COLO829 (cell line): Measurements from ENCODE around the gene IPO11.

Experiments
- DNase-seq: peaks from one replicate; pipeline ENCODE4 v3.0.0; 2012; ENCODE audit warnings: low spot score

The IPO11 gene

DNA sequence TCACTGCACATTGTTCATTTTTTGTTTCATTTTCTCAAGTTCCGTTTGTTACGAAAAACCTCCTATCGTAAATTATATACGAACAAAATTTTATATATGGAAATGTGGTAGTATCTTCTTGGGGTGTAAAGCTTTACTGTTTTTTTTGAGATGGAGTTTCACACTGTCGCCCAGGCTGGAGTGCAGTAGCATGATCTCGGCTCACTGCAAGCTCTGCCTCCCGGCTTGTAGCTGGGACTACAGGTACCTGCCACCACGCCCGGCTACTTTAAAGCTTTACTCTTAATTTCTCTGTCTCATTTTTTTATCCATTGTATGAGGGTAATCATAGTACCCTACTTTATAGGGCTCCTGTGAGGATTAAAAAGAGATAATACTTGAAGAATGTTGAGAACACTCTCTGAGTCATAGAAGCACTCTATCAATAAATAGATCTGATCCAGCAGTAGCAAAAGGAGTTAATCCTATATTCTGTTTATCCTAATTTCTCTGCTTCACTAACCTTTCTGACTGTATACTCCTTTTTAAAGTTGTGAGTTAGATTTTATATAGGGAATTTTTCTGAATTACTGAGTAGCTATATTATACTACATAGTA is 160.5 kb downstream of the IPO11 start:
- no peak for DNase-seq

DNA sequence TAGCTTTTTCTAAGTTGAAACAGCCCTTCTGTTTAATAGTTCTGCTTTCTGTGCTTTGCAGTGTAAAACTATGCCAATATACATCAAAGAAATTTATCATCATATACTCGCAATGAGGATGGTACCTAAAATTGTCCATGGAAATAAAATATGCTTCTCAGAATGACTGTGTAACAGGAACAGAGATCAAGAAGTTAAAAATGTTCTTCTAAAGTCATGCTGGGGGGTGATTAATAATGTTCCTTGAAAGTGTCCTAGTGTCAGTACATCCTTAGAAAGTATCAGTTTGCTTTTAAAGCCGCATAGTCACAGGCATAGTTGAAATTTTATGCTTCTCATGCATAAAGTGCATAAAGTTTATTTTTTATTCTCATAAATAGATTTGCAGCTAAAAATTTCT is 162.0 kb downstream of the IPO11 start:
- DNase-seq: no peak

DNA sequence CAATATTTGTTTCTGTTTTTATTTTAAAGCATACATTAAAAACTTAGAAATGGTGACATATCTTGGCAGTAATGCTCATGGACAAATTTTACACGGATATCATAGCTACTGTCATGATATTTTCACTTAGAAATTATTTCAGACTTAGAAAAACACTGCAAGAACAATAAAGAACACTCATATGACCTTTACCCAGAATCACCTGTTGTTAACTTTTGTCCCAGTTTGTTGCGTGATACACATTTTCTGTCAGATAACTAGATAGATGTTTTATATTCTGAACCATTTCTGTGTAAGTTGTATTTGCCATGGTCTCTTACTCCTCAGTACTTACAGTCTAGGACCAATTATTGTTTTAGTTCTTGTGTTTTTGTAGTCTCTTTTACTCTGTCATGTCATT is 162.5 kb downstream of the IPO11 start:
- DNase-seq: no peak

DNA sequence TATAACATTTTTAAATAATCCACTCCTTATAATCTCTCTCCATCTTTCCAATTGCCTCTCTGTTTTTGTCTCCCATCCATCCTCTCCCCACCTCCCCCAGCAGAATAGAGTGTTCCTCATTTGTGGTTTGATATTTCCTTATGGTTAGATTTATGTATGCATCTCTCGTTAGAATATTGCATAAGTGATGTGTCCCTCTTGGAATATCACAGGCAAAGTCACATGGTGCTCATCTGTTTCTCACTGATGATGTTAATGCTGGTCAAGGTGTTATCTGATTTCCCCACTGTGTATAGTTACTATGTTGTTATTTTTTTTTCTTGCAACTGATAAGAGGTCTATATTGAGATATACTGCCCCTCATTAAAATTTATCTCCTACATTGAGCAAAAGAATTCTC is 162.9 kb downstream of the IPO11 start:
- DNase-seq: no peak

DNA sequence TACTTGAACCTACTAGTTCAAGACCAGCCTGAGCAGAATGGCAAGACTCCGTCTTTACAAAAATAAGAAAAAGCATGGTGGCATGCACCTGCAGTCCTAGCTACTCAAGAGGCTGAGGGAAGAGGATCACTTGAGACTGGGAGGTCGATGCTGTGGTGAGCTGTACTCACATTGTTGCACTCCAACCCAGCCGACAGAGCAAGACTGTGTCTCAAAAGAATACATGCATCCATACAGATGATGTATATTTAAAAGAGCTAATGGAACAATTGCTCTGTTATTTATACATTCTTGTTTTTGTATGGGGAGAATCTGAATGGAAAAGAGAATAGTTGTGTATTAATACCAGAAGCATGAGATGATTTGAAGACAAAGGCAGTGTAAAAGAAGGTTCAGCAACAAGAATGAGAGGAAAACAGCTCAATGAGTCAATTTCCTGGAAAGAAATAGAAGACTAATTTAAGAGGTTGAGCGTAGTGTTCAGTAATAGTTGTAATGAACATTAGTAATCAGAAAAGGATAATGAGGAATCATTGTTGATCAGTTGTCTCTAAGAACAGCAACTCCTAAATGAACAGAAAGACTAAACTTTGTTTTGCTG is 164.1 kb downstream of the IPO11 start:
- DNase-seq: no peak

DNA sequence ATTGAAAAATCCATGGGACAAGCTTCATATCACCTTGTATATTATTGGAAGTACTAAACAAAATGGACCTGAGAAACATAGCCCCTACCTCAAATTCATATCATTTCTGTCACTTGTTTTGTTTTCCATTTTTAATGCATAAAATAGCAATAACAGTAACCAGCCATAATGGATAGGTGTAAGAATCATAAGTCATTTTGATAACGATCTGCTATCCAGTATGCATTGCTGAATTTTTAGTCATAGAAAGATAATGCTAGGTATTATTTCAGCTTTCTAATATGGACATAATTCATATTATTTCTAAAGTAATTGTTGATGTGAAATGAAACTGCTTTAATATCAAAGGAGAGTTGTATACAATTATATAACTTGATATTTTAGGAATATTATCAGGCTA is 164.9 kb downstream of the IPO11 start:
- DNase-seq: no peak

DNA sequence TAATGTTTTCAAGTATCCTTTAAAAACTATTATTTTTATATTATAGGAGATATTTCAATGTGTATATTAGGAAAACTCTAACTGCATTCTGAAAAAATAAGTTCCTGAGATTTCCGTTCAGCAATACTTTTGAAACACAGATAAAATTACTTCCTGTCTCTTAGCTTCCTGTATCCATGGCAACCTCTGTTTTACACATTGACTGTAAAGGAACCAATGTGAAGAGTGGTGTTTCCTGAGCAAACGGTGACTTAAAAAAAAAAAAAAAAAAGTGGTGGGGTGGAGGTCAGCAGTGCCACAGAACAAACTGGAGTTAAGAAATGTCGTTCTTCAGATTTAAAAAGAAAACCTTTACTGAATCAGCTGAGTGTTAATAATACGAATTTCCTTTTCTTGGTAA is 166.0 kb downstream of the IPO11 start, which contains the start of gene LRRC70:
LRRC70 (plus strand) TSS at position 280 of the 400 bp plus-strand sequence. CDS start 620 bp downstream, outside the sequence.
- peak; percentile 6 for DNase-seq

DNA sequence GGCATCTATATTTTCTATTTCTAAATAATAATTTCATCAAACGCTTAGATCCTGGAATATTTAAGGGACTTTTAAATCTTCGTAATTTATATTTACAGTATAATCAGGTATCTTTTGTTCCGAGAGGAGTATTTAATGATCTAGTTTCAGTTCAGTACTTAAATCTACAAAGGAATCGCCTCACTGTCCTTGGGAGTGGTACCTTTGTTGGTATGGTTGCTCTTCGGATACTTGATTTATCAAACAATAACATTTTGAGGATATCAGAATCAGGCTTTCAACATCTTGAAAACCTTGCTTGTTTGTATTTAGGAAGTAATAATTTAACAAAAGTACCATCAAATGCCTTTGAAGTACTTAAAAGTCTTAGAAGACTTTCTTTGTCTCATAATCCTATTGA is 167.2 kb downstream of the IPO11 start:
- no peak for DNase-seq

DNA sequence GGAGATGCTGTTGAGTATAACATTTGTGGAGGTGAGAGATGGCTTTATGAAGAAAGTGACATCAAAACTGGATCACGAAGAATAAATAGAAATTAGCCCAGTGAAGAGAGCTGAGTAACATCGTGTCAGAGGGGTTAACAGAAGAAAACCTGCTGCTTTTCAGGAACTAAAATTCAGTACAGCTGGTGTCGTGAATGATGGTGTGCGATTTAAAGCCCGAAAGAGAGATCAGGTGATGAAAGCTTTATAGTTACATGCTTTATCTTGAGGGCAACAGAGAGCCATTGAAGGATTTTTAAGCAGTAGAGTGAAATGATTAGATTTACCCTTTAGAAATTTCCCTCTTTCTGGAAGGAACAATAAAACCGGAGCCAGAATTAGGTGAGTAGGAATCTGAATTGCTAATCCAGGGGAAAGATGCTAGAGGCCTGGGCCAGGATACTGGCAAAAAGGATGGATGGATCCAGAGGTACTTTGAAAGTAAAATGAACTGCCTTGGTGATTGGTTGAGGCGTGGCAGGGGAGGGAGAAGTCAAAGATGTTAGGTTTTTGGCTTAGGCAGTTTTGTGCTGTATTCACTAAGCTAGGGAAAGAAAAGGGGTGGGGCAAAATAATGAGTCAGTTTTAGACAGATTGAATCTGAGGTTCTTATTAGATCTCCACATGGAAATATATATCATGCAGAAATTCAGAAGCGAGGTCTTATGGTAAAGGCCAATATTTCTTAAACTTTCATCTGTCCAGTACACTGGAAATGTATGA is 169.5 kb downstream of the IPO11 start:
- no peak for DNase-seq

DNA sequence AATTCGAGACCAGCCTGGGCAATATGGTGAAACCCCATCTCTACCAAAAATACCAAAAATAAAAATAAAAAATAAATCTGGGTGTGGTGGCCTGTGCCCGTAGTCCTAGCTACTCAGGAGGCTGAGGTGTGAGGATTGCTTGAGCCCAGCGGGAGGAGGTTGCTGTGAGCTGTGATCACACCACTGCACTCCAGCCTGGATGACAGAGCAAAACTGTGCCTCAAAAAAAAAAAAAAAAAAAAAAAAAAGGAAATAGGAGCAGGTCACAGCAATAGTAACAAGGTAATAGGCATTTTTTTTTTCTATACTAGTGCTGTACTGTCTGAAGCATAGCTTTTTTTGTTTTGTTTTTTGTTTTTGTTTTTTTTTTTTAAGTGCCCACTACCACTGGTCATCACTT is 171.8 kb downstream of the IPO11 start:
- DNase-seq: no peak

DNA sequence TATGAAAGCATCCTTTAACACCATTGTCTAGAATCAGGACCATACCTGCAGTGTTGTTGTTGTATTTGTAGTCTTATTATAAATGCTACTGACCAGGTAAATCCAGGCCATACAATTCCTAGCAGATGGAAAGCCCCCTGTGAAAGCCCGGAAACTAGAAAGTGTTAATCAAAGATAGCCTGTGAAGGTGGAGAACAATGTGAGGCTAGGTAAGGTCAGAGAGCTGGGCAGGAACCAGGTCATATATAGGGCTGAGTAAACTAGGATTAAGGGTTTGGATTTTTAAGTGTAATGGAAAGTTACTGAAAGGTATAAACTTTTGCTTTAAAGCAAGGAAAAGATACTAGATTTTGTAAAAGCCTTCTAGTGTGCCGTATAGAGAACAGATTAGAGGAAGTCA is 172.7 kb downstream of the IPO11 start:
- no peak for DNase-seq

DNA sequence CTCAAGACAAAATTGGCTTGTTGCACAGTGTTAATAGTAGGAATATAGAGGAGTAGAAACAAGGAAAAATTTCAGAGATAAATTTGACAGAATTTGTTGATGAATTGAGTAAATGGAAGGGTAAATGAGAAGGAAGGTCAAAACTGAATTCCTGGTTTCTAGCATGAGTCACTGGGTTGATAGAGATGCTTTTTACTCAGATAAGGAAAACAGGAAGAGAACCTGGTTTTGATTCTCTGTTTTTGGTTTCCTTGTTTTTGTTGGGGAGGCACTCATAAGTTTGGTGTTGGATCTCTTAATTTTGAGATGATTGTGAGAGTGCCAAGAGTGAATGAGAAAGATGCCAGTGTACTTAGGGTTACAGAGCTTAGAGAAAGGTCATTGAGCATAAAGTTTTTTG is 173.2 kb downstream of the IPO11 start:
- DNase-seq: no peak

DNA sequence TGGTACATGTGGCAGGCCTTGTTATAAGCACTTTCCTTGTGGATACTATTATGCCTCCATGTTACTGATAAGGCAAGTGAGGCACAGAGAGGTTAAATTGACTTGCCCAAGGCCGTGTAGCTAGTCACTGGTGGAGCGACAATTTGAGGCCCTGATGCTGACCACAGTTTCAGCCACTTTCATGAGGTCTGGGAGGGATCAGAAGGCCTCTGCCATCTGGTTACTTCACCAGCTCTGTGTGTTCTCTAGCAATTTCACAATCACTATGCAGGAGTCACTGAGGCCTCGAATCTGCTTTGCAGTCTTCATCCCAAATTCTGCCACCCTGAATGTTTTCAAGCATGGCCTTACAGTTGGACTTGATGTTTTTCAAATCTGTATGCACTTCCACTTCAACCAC is 175.2 kb downstream of the IPO11 start:
- DNase-seq: no peak

DNA sequence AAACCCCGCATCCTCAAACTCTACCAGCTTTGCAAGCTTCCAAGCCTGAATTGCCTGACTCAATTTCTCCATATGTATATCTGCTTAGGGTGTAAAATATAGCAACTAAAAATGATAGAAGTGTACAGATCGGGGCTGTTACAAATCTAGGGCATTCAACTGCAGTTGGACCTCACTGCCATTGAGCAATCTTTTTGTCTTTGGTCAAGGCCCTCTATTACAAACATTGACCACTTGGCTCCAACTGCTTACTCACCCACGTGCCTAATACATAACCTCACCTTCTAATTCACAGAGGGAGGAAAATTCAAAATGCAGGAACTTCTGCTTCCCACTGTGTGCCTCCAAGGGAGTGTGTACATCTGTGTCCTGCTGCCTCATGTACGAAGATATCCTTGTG is 176.1 kb downstream of the IPO11 start:
- no peak for DNase-seq

DNA sequence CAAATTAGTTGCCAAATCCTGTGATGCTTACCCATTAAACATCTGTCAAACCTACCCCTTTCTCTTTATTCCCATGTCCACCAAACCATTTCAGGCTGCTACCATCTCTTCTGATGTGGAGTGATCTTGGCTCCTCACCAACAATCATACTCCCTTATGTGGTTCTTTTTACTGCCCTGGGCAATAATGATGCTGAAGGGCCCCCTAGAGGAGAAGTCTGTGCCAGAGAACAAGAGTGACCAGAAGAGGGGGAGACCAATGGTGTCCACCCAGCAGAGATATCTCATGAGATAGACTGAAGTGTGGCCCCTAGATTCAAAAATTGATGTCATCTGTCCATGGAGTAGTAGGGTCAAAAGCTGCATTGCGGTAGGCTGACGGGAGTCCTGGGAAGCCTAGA is 176.9 kb downstream of the IPO11 start:
- no peak for DNase-seq

DNA sequence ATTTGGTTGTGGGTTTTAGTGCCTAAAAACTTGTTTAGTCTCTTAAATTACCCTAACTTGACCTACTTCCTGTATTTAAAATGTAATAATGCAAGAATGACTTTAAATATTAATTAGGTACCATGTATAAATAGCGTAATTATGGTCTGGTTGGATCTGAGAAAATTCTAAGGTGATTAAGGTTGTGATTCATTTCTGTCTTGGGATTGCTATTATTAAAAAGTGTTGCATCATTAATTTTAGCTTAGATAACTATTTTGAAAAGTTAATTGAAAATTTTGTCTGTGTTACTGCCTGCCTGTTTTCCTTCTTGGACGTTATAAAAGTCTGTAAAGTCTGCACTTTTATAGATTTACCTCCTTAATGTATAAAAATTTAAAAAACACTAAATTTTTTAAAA is 177.8 kb downstream of the IPO11 start:
- no peak for DNase-seq

DNA sequence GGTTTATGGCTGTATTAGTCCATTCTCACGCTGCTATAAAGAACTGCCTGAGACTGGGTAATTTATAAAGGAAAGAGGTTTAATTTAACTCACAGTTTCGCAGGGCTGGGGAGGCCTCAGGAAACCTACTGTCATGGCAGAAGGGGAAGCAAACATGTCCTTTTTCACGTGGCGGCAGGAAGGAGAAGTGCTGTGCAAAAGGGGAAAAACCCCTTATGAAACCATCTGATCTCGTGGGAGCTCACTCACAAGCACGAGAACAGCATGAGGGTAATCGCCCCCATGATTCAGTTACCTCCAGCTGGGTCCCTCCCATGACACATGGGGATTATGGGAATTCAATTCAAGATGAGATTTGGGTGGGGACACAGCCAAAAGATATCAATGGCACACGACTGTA is 180.0 kb downstream of the IPO11 start:
- no peak for DNase-seq

DNA sequence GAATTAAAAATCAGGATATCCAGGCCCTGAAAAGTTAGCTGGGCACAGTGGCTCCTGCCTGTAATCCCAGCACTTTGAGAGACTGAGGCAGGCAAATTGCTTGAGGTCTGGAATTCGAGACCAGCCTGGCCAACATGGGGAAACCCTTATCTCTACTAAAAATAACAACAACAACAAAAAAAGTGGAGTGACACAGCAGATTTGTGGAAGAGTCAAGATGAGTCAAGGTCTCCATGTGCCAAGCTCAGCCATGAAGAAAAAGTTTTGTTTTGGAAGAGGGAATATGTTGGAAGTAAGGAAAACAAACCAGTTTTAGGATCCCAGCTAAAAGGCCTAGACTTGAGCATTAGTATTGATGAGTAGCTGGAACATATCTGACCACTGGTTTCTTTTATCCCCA is 180.8 kb downstream of the IPO11 start:
- no peak for DNase-seq

DNA sequence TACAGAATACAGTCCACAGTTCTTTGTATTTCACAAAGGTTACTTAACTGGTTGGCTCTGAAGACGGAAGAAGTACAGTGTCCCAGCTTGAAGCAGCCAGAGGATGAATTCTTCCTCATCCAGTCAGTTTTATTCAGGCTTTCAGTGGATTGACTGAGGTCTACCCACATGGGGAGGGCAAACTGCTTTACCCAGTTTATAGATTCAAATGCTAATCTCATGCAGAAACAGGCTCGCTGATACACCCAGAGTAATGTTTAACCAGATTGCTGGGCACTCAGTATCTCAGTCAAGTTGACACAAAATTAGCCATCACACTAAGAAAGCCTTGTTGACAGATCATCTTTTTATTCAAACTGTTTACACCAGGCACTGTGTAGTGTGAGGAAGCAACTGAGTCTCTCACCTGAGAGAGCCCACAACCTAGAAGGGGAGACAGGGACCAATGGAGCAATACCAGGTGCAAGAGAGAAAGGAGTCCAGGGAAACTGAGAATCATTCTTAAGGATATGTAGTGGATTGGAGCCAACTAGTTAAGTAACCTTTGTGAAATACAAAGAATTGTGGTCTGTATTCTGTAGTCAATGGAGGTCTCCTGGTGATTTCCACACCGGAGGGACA is 181.9 kb downstream of the IPO11 start:
- no peak for DNase-seq

DNA sequence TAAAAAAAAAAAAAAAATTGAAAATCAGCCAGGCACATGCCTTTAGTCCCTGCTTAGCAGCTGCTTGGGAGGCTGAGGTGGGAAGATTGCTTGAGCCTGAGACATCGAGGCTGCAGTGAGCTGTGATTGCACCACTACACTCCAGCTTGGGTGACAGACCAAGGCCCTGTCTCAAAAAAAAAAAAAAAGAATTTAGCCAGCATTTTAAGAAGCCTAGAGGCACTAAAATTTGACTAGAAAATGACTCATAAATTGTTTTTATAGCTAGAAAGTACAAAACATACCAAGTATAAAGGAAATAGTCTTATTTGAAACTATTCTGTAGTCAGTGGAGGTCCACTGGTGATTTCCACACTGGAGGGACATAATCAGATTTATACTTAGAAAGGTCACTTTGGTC is 183.5 kb downstream of the IPO11 start:
- no peak for DNase-seq

DNA sequence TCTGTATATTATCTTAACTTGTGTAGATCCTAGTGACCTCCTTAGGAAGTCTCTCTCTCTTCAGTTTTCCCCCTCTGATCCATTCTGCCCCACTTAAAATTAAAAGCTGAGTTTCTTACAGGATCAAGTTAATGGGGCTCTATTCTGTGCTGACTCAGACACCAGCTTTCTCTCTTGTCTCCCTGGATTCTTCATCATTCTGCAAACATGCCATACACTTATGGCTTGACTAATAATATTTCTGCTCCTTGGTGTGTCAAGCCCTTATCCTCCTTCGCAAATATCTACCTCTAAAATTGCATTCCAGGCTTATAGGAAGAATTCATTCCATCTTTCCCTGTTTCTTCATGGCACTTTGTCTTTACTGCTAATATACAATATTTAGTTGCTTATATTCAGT is 184.1 kb downstream of the IPO11 start:
- no peak for DNase-seq

DNA sequence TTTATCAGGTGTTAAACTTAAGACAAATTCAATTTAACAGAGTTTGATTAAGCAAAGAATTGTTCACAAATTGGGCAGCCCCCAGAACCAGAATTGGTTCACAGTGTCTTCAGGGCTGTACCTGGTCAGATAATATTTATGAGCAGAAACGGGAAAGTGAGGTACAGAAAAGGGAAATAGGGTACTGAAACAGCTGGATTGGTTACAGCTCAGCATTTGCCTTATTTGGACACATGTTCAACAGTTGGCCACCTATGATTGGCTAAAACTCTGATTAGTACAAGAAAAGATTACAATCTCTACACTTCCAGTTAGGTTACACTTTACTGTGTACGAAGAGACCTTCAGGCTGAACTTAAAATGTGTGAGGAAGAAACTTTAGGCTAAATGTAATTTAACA is 184.8 kb downstream of the IPO11 start:
- no peak for DNase-seq

DNA sequence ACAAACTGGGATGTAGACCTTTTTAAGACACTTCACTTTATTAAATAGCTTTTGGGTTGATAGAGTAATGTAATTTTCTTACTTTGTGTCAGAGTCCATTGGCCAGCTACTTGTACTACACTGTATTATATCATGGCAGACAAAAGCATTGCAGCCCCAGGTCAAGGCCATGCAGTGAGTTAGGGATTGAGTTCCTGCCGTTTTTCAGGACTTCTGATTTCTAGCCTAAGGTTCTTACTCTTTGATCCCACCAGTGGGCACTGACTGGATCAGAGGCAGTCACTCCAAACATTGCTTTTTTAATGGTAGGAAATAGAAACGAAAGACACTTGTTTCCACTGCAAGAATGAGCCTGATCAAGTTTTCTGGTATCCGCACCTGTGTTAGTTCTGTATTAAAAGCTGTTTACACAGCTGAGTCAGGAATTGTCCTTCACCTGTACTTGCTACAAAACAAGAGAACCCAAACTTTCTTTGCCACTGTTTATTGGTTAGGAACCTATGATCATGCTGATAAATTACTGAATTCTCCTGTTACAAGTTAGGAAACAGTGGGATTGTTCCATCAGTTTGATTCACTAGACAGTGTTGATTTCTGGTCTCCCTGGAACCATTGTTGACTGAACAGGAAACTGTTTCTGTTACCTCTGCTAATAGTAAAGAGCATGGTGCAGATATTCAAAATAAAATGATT is 188.1 kb downstream of the IPO11 start:
- DNase-seq: no peak
